PFSK-1 (cell line): ENCODE measurements around the gene FRMPD4.

Experiments used
- FOXP2 ChIP-seq: optimal IDR thresholded peaks from 2 replicates; pipeline ENCODE3; 2011; ENCODE audit warnings: borderline replicate concordance, control low read depth, inconsistent platforms; ENCODE audit not compliant: insufficient read depth; ENCODE audit errors: extremely low read length, extremely low read depth
- POLR2AphosphoS5 ChIP-seq: IDR thresholded peaks from 2 replicates; pipeline ENCODE4 v1.6.1; 2012; ENCODE audit warnings: low read depth, mild to moderate bottlenecking, control low read depth, low read length, moderate library complexity
- SIN3A ChIP-seq: IDR thresholded peaks from 2 replicates; pipeline ENCODE4 v1.6.1; 2012; ENCODE audit warnings: mild to moderate bottlenecking, low read length, moderate library complexity, borderline replicate concordance; ENCODE audit not compliant: insufficient read depth
- TAF1 ChIP-seq: IDR thresholded peaks from 2 replicates; pipeline ENCODE4 v1.6.1; 2012; ENCODE audit warnings: low read length, control low read depth, borderline replicate concordance; ENCODE audit not compliant: insufficient read depth
- TF ChIP-seq, protein P1 (sequence below), 2 experiments: IDR thresholded peaks; 2 replicates each; pipeline versions ENCODE4 v1.6.1 to v1.8.0; 2011 to 2012; ENCODE audit warnings: low read depth in 2 of 2, low read length in 2 of 2, control low read depth in 1 of 2, inconsistent platforms in 1 of 2, mild to moderate bottlenecking in 1 of 2, moderate library complexity in 1 of 2; ENCODE audit not compliant: insufficient read depth in 1 of 2

FRMPD4 gene

DNA sequence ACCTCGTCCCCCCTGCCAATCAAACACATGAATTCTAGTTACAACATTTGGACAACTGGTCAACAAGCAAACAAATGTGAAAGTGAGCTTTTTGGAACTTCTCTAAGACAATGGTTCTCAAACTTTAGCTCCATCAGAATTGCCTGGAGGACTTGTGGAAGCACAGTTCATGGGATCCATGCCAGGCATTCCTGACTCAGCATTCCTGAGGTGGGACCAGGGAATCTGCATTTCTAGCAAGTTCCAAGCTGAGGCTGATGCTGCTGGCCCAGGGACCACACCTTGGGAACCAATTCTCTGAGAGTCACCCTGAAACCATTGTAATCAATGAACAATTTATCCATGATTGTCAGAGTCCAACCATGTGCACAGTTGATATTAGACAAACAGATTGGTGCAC is 609.2 kb downstream of the FRMPD4 start:
- TF ChIP-seq TAF1, result no peak
- TF ChIP-seq FOXP2, result no peak
- TF ChIP-seq, protein P1, sequence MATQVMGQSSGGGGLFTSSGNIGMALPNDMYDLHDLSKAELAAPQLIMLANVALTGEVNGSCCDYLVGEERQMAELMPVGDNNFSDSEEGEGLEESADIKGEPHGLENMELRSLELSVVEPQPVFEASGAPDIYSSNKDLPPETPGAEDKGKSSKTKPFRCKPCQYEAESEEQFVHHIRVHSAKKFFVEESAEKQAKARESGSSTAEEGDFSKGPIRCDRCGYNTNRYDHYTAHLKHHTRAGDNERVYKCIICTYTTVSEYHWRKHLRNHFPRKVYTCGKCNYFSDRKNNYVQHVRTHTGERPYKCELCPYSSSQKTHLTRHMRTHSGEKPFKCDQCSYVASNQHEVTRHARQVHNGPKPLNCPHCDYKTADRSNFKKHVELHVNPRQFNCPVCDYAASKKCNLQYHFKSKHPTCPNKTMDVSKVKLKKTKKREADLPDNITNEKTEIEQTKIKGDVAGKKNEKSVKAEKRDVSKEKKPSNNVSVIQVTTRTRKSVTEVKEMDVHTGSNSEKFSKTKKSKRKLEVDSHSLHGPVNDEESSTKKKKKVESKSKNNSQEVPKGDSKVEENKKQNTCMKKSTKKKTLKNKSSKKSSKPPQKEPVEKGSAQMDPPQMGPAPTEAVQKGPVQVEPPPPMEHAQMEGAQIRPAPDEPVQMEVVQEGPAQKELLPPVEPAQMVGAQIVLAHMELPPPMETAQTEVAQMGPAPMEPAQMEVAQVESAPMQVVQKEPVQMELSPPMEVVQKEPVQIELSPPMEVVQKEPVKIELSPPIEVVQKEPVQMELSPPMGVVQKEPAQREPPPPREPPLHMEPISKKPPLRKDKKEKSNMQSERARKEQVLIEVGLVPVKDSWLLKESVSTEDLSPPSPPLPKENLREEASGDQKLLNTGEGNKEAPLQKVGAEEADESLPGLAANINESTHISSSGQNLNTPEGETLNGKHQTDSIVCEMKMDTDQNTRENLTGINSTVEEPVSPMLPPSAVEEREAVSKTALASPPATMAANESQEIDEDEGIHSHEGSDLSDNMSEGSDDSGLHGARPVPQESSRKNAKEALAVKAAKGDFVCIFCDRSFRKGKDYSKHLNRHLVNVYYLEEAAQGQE (IDR thresholded peaks at IDR 0.05; ENCODE audit: insufficient read depth in 1 of 2, low read depth in 2 of 2, low read length in 2 of 2), result no peak

DNA sequence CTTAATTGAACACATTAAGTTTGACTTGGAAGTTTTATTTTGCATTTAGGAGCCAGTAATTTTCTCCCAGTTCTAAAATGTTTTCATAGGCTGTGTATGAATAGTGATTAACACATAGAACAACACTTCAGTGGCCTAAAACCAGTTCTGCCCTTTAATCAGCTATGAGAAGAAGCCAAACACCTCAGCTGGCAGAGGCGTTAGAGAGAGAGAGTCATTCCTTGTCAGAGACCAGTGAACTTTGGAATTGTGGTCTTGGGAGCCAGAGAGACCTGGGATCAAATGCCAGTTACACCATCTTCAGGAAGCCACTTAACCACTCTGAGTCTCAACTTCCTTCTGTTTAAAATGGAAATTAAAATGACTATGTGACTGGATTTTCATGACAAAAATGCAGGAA is 613.6 kb downstream of the FRMPD4 start:
- no peak for TF ChIP-seq POLR2AphosphoS5
- TF ChIP-seq TAF1, result no peak
- TF ChIP-seq, protein P1 (IDR thresholded peaks at IDR 0.05; ENCODE audit: insufficient read depth in 1 of 2, low read depth in 2 of 2, low read length in 2 of 2), result no peak
- TF ChIP-seq FOXP2, result no peak
- no peak for TF ChIP-seq SIN3A

DNA sequence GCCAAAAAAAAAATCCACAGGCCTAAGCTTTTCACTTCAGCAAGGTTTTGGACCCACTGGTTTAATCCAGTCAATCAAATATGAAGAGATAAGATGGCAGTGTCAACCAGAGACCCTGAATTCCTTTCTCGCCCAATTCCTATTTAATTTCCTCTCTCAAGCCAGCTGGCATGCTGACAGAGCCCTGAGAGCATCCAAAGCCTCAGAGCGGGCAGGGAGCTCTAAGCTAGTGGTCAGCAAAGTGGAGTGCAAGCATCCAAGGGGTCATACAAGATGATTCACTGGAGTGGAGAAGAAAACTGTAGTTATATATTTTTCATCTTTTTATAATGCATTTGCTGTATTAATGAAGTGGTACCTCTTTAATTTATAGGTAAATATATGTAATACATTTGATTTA is 615.1 kb downstream of the FRMPD4 start:
- TF ChIP-seq FOXP2 (no peak), SIN3A (no peak), TAF1 (no peak), POLR2AphosphoS5 (no peak)
- TF ChIP-seq, protein P1 (IDR thresholded peaks at IDR 0.05; ENCODE audit: insufficient read depth in 1 of 2, low read depth in 2 of 2, low read length in 2 of 2), result no peak

DNA sequence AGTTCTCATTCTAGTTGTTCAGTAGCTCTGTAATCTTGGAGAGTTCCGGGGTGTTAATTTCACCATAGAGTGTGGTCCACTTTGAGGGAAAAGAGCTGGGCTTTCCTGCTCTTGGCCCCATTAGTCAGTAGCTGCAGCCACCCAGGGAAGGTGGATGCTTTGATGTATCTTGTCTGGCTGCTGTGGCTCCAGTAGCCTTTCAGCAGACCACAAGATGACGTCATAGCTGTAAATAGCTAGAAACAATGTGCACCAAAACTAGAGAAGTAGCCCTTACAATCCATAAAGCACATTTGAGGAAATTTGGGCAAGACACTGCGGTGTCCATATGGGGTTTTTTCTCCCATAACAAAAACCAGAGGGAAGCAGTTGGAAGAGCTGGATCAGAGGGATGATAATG is 620.0 kb downstream of the FRMPD4 start:
- TF ChIP-seq POLR2AphosphoS5 (no peak), SIN3A (no peak), TAF1 (no peak), FOXP2 (no peak)
- TF ChIP-seq, protein P1 (IDR thresholded peaks at IDR 0.05; ENCODE audit: insufficient read depth in 1 of 2, low read depth in 2 of 2, low read length in 2 of 2), result no peak

DNA sequence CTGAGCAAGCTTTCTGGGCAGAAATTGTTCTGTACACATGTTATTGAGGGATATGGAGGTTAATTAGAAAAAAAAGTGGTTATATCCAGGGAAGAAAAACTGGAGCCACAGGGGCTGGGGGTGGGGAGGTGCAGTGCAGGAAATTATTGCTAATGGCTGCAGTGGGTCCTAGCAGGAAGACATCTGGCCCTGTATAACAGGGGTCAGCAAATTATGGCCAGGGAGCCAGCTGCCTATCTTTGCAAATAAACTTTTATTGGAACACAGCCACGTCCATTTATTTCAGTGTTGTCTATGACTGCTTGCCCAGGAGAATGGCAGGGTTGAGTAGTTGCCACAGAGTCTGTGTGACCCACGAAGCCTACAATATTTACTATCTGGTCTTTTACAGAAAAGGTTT is 629.6 kb downstream of the FRMPD4 start:
- no peak for TF ChIP-seq FOXP2
- TF ChIP-seq POLR2AphosphoS5, result no peak
- TF ChIP-seq, protein P1 (IDR thresholded peaks at IDR 0.05; ENCODE audit: insufficient read depth in 1 of 2, low read depth in 2 of 2, low read length in 2 of 2), result no peak
- no peak for TF ChIP-seq TAF1
- TF ChIP-seq SIN3A, result no peak
